HG03432 (cell line): ENCODE results near the gene OTUD7B.
"Not testable (repeated sequence)": the region's sequence is repeated elsewhere in the genome, so short reads cannot be mapped to it uniquely, and the experiment has no call there.

Experiments
- ATAC-seq: cut with Tn5 transposase; IDR thresholded peaks from one replicate; pipeline ENCODE4 v1.9.1; 2021; ENCODE audit warnings: mild to moderate bottlenecking, moderate library complexity; ENCODE audit not compliant: unreplicated experiment

Gene OTUD7B

DNA sequence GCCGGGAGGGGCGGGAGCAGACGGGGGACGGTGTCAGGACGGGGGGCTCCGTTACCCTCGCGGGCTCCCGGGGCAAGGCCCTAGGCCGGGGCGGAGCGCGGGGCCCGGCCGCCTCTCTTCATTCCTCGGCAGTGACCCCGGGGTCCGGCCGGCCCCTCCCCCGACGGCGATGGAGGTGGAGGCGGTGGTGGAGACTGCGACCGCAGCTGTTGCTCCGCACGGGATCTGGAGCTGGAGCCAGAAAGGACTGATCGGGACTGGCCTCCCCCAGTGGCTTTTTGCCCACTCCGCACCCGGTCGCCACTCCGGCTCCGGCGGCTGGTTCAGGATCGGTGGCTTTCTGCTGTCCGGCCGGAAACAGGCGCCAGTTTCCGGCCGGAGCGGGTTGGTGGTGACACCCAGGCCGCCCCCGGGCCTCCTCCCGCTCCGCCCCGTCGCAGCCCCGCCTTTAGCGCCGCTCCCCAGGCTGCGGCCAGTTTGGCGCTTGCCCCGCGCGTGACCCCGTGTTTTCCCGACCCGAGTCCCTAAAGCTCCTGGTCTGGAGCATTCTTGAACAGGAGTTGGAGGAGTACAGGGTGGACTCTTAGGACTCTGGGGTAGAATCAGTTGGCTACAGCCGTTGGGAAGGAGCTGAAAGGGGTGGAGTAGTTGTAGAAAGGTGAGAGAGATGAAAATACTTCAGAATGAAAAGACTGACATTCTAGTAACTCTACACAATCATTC, at the start of gene OTUD7B:
TSS of gene OTUD7B (minus strand) at position 334 of the 723 bp plus-strand sequence. CDS start 33,216 bp downstream, outside the sequence.
- ATAC-seq: peak; percentile 87

GRCh38 chr1:150060260-150060659, 49.7 kb upstream of the OTUD7B start:
- no peak for ATAC-seq

DNA sequence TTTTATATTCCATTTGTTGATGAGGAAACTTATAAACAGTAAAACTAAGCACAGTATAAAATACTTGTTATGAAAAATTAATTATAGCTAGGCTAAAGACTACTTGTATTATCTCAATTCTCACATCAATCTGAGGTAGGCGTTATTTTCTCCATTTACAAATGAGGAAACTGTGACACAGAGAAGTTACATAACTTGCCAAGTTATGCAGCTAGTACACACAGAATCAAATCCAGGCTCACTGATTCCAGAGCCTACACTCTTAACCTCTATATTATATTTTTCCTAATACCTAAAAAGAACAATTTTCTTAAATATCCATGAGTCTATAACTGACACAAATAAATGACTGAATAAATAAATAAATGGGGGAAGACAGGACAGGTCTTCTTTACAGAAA, 45.9 kb upstream of the OTUD7B start:
- no peak for ATAC-seq

- not testable (repeated sequence) for ATAC-seq
Observed at GRCh38 chr1:150055507-150055906, 45.0 kb upstream of the OTUD7B start.

DNA sequence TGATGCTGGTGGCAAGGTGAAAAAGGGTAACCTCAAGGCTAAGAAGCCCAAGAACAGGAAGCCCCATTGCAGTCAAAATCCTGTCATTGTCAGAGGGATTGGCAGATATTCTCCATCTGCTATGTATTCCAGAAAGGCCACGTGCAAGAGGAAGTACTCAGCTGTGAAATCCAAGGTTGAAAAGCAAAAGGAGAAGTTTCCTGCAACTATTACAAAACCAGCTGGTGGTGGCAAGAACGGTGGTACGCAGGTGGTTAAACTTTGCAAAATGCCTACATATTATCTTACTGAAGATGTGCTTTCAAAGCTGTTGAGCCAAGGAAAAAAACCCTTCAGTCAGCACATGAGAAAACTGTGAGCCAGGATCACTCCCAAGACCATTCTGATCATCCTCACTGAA, 43.4 kb upstream of the OTUD7B start:
- no peak for ATAC-seq

GRCh38 chr1:150051905-150052412, 41.4 kb upstream of the OTUD7B start:
- not testable (repeated sequence) for ATAC-seq

GRCh38 chr1:150051089-150051373, 40.5 kb upstream of the OTUD7B start:
- ATAC-seq: no peak

- ATAC-seq: no peak
Observed at GRCh38 chr1:150049926-150050325, 39.4 kb upstream of the OTUD7B start.

- ATAC-seq: no peak
Observed at GRCh38 chr1:150034336-150034735, 23.8 kb upstream of the OTUD7B start.

DNA sequence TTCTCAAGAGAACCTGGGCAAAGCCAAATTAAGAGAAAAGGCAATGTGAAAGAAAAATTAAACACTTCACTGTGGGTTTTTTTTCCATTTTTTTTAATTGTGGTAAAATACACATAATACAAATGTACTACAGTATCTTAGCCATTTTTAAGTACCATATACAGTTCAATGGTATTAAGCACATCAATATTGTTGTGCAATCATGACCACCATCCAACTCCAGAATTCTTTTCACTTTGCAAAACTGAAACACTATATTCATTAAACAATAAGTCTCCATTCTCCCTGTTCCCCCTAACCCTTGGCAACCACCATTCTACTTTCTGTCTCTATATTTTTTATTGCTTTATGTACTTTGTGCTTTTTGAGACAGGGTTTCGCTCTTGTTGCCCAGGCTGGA, 17.8 kb upstream of the OTUD7B start:
- ATAC-seq: no peak

GRCh38 chr1:150024156-150024555, 13.6 kb upstream of the OTUD7B start:
- ATAC-seq: no peak

DNA sequence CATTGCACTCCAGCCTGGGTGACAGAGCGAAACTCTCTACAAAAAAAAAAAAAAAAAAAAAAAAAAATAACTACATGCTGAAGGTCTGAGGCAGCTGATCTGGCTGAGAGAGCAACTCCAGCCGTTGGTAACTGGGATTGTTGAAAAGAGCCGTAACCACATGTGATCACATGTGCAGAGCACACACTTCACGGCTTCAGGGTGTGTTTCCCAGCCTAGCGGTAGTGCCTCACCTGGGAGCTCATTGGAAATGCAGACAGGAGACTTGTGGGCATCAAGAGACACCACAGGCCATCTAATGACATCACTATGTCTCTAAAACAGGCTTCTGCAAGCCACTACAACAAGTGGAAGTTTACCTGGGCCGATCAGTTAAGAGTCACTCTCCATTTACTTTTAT, 11.8 kb upstream of the OTUD7B start:
- ATAC-seq: no peak

GRCh38 chr1:150021191-150021694, 10.7 kb upstream of the OTUD7B start:
- no peak for ATAC-seq

DNA sequence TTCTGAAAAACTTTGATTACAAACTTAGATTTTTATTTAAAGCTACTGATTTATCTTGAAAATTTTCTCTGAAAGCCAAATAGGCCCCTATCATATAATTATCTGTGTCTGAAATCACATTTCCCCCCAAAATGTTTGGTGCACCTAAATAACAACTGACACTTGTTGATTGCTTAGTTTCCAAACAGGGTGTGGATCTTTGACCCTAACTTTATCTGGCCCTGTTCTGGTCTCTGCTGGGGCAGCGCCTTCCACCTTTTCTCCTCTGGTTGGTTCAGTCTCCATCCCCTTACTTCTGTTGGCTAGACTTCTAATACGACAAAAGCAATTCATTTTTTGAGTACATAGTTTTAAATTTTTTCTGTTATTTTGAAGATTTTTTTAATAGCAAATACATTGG, 10.2 kb upstream of the OTUD7B start:
- no peak for ATAC-seq

- ATAC-seq: no peak
Observed at GRCh38 chr1:150018165-150018564, 7.6 kb upstream of the OTUD7B start.

GRCh38 chr1:150017206-150017750, 6.8 kb upstream of the OTUD7B start:
- ATAC-seq: no peak

GRCh38 chr1:150015651-150016131, 5.2 kb upstream of the OTUD7B start:
- no peak for ATAC-seq

DNA sequence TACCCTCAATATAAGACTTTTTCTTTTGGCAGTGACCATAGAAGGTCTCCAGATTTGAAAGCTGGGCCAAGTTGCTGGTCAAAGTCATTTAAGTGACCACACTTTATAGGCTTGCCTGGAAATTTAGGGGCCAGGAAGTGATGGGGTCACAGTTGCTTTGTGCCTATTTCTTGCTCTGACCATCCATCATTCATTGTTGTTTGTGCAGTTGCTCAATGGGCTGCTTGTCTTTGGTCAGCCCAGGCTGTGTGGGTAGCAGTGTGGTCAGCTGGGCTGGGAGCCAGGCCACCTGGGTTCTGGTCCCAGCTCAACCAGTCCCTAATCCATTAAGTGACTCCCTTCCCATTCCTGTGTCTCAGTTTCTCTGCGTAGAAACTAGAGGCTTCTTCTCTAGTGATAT, 2.1 kb upstream of the OTUD7B start:
- ATAC-seq: no peak

DNA sequence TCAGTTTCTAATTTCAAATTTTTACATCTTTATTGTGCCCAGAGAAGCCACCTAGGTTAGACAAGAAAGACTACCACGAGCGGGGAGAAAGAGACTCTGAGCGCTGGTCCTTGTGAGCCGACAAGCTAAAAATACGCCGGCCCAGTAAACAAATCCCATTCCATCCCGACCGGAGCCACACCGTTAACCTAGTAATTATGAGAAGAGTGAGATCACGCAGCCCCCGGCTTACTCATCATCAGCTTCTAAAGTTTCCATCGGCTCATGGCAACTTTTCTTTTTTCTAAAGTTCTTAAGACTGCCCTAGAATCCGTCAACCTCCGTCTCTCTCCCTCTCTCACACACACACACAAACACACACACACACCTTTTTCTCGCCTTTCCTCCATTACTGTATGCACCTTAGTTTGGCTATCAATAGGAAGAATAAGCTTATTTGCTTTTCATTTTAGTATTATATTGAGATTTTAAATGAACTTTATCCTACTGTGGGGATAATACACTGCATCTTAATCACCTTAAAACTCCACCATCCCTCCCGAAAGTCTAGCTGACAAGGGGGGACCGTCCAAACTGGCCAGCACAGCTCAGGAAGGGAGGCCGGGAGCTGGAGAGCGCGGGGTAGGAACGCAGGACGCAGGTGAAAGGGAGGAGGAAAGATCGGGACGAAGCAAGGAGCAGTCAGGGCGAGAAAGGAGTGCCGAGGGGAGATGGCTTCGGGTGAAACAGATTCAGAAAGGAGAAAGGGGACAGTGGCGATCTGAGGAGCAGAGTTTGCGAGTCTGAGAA, 728 bp downstream of the OTUD7B start:
- ATAC-seq: peak; percentile 14

DNA sequence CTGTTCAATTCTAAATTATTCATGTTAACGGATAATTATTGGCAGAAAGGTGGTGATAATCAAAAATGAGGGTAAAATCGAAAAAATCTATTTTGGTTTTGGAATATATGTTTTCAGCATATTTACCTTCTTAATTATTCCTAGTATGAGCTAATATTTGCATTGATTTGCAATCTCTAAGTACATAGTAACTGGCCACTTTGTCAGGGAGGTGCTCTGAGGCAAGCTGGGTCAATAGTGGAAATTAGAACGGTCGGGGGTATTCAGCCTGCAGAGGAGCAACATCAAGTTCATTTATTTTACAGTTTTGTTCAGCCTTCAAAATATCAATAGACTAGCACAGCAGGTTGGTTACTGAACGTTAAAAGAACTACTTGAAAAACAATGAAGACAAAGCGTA, 1.8 kb downstream of the OTUD7B start:
- ATAC-seq: no peak

DNA sequence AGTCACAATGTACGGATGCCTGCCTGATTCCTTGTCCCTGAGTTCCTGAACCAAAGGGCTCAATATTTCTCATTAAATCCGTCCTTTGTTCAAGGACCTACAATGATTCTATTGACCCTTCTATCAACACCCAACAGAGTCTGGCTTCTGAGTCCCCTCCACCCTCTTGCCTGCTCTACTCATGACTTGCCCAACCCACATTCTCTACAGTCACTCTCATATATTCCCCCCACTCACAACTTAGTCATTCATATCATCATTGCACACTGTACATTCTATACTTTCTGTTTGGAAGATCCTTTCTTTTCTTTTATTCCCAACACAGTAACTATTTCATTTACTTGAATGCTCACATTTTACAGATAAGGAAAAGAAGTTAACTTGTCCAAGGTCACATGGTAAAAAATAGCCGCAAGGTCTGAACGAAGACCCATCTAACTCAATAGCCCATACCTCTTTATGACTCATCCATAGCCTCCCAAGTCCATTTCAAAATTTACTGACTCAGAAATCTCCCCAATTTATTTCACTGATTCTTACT, 3.6 kb downstream of the OTUD7B start:
- ATAC-seq: no peak
